ENCODE results near the gene BTN3A1.
"Not testable (repeated sequence)": the region's sequence is repeated elsewhere in the genome, so short reads cannot be mapped to it uniquely, and the experiment has no call there.

BTN3A1 gene

GRCh38 chr6:26401987-26402658 is at the start of gene BTN3A1:
BTN3A1 (plus strand) TSS chr6:26402275; CDS start chr6:26405564, 3,289 bp downstream.
- peak; percentile 62 to 64 for DNase-seq

- no peak for DNase-seq
Measured at GRCh38 chr6:26352315-26352714, 49.8 kb upstream of the BTN3A1 start.

- DNase-seq, result no peak
Measured at GRCh38 chr6:26354162-26354561, 47.9 kb upstream of the BTN3A1 start.

- no peak for DNase-seq
Measured at GRCh38 chr6:26355366-26355765, 46.7 kb upstream of the BTN3A1 start.

GRCh38 chr6:26357543-26357942 is 44.5 kb upstream of the BTN3A1 start:
- DNase-seq, result not testable (repeated sequence)

- no peak for DNase-seq
Measured at GRCh38 chr6:26358511-26358981, 43.5 kb upstream of the BTN3A1 start.

GRCh38 chr6:26359765-26360164 is 42.3 kb upstream of the BTN3A1 start:
- DNase-seq, result no peak

GRCh38 chr6:26360451-26361416 is 41.3 kb upstream of the BTN3A1 start:
- DNase-seq, result no peak

- DNase-seq, result no peak
Measured at GRCh38 chr6:26361544-26361943, 40.5 kb upstream of the BTN3A1 start.

GRCh38 chr6:26362093-26362835 is 39.8 kb upstream of the BTN3A1 start:
- DNase-seq, result no peak

- DNase-seq, result no peak
Measured at GRCh38 chr6:26362836-26363220, 39.2 kb upstream of the BTN3A1 start.

- DNase-seq, result no peak
Measured at GRCh38 chr6:26363882-26364701, 38.0 kb upstream of the BTN3A1 start.

GRCh38 chr6:26365633-26365995 is 36.5 kb upstream of the BTN3A1 start:
- DNase-seq, result no peak

GRCh38 chr6:26366504-26366903 is 35.6 kb upstream of the BTN3A1 start:
- DNase-seq, result no peak

GRCh38 chr6:26367114-26367513 is 35.0 kb upstream of the BTN3A1 start:
- no peak for DNase-seq

GRCh38 chr6:26371813-26372212 is 30.3 kb upstream of the BTN3A1 start:
- not testable (repeated sequence) for DNase-seq

GRCh38 chr6:26372308-26373144 is 29.5 kb upstream of the BTN3A1 start:
- DNase-seq, result no peak

- DNase-seq, result no peak
Measured at GRCh38 chr6:26375270-26375669, 26.8 kb upstream of the BTN3A1 start.

- no peak for DNase-seq
Measured at GRCh38 chr6:26377719-26378118, 24.4 kb upstream of the BTN3A1 start.

- not testable (repeated sequence) for DNase-seq
Measured at GRCh38 chr6:26378143-26378542, 23.9 kb upstream of the BTN3A1 start.

GRCh38 chr6:26379292-26379691 is 22.8 kb upstream of the BTN3A1 start:
- DNase-seq, result no peak

Data from activated CD4-positive, alpha-beta T cell treated with anti-CD3 and anti-CD28 coated beads for 4 hours (primary cell).